Measurements from ENCODE around the gene FAM221A. TPM values are rescaled to one million over a fixed set of nuclear protein-coding genes. Genes with fewer than 3 reads are reported as not detected.
"Not testable (repeated sequence)": the region's sequence is repeated elsewhere in the genome, so short reads cannot be mapped to it uniquely, and the experiment has no call there.

FAM221A gene
- polyA plus RNA-seq (ENCODE audit: insufficient read length in 4 of 4), result 10 to 100 TPM; 11.5 to 24.8 (median 18.1) TPM

GRCh38 chr7:23679898-23680413, at the start of gene FAM221A:
TSS of gene FAM221A (plus strand) at chr7:23680199. CDS start at chr7:23680219, 20 bp downstream.
- peak in 3 of 4 donors; percentile 65 to 74 (median 73) for DNase-seq (ENCODE audit: low read depth in 4 of 4, low spot score in 2 of 4)

DNA sequence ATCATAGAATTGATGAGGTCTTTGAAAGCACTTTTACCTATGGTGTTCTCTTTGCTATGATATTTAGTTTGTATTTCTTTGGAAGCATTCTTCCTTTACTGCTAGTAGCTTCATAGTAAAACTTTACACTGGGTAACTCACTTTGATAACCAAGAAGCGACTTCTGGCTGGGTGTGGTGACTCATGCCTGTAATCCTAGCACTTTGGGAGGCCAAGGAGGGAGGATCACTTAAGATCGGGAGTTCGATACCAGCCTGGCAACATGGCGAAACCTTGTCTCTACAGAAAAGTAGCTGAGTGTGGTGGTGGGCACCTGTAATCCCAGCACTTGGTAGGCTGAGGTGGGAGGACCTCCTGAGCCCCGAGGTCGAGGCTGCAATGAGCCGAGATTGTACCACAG, 46.6 kb upstream of the FAM221A start:
- DNase-seq (ENCODE audit: low read depth in 4 of 4, low spot score in 2 of 4), result no peak

- no peak for DNase-seq (ENCODE audit: low read depth in 4 of 4, low spot score in 2 of 4)
Measured at GRCh38 chr7:23645822-23646221, 34.2 kb upstream of the FAM221A start.

DNA sequence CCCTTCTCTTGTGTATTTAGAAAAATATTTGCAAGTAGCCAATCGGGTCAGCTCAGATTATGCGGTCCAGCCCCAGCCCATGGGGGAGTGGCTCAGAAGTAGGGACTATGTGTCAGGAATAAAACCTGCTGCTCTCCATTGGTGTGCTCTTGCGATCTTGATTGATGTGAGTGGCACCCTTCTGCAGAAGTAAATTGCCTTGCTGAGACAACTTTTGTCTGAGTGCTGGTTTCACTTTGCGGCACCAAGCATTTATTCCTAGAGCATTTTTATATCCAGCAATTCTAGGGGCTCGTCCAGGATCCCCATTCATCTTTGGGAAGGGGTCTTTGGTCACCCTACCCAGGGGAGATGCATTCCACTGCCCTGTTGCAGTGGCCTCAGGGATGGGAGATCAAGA, 26.1 kb upstream of the FAM221A start:
- DNase-seq (ENCODE audit: low read depth in 4 of 4, low spot score in 2 of 4), result no peak

GRCh38 chr7:23654508-23654907, 25.5 kb upstream of the FAM221A start:
- no peak for DNase-seq (ENCODE audit: low read depth in 4 of 4, low spot score in 2 of 4)

GRCh38 chr7:23655433-23655832, 24.6 kb upstream of the FAM221A start:
- DNase-seq (ENCODE audit: low read depth in 4 of 4, low spot score in 2 of 4), result no peak

- no peak for DNase-seq (ENCODE audit: low read depth in 4 of 4, low spot score in 2 of 4)
Measured at GRCh38 chr7:23658831-23659427, 21.1 kb upstream of the FAM221A start.

DNA sequence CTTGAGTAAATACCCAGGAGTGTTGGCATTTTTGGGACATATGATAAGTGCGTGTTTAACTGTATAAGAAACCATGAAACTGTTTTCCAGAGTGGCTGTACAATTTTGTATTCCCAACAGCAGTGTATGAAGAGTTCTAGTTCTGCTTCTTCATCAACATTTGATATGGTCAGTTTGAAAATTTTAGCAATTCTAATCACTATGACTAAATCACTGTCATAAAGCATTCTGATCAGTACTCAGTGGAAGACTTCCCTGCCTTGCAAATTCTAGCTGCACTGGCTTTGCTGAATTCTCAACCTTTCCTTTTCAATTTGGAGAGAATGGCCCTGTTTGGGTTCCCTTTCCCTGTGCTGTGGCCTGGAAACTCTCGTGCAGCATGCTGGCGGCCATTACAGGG, 18.6 kb upstream of the FAM221A start:
- DNase-seq (ENCODE audit: low read depth in 4 of 4, low spot score in 2 of 4), result no peak

DNA sequence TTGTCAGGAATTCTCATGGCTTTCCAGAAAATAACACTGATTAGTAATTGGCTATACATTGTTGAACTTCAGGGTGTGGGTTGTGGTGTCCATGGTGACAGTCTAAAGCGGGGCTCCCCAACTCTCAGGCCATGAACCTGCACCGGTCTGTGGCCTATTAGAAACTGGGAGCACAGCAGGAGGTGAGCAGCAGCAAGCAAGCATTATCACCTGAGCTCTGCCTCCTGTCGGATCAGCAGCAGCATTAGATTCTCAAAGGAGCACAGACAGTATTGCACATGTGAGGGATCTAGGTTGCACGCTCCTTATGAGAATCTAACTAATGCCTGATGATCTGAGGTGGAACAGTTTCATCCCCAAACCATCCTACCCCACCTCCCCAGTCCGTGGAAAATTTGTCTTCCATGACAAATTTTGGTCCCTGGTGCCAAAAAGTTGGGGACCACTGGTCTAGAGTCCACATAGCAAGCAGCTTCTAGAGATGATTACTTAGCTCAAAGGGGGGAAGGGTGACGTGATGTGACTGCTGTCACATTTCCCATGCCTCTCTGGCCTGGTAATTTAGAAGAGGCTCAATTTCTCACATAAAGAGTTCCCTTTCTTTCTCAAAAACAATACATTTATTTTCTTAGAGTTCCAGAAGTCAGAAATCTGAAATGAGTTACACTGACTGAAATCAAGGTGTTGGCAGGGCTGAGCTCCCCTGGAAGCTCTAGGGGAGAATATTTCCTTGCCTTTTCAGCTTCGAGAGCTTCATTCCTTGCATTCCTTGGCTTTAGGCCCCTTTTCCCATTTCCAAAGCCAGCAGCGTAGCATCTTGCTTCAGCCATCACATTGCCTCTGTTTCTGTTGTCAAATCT, 17.6 kb upstream of the FAM221A start:
- no peak for DNase-seq (ENCODE audit: low read depth in 4 of 4, low spot score in 2 of 4)

DNA sequence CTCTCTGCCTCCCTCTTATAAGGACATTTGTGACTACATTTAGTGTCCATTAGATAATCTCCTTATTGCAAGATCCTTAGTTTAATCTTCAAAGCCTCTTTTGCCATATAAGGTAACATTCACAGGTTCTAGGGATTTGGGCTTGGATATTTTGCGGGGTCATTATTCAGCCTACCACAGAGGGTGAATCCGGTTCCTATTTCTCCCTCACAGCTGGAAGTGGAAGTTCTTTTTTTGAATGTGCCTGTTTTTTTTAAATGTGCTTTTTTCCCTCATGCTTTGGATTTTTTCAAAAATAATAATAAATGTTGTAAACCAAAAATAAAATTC, 17.1 kb upstream of the FAM221A start:
- DNase-seq (ENCODE audit: low read depth in 4 of 4, low spot score in 2 of 4), result no peak

DNA sequence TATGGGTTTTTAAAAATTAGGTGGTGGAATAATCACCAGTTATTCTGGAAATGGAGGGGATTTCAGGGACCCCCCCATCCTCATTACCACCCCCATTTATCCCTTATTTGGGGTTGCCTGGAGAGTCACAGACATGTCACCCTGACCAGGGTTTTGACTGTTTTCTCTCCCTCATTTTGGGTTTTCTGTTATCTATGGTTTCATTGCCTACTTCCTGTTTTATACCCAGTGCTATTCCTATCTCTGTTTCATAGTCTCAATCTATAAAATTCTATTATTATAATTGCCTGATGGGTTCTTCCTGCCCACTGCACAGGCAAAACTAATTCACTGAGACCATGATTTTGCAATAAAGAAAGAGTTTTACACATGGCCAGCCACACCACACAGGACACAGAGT, 15.9 kb upstream of the FAM221A start:
- no peak for DNase-seq (ENCODE audit: low read depth in 4 of 4, low spot score in 2 of 4)

DNA sequence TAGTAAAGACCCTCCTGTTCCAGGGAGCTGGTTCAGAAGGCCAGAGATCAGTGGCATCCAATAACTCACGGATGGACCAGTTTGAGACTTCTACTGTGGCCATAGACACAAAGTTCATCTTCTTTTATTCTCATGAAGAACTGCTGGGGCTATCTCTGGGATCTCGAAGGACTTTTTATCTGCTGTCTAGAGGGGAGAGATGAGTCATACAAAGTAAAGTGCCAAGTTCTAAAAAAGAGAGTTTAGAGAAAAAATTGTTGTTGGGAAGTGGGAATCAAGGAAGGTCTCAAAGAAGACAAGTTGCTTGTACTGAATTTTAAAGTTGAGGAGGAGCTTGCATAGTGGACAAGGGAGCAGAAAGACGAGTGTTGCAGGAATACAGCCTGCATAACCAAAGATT, 8.0 kb upstream of the FAM221A start:
- no peak for DNase-seq (ENCODE audit: low read depth in 4 of 4, low spot score in 2 of 4)

DNA sequence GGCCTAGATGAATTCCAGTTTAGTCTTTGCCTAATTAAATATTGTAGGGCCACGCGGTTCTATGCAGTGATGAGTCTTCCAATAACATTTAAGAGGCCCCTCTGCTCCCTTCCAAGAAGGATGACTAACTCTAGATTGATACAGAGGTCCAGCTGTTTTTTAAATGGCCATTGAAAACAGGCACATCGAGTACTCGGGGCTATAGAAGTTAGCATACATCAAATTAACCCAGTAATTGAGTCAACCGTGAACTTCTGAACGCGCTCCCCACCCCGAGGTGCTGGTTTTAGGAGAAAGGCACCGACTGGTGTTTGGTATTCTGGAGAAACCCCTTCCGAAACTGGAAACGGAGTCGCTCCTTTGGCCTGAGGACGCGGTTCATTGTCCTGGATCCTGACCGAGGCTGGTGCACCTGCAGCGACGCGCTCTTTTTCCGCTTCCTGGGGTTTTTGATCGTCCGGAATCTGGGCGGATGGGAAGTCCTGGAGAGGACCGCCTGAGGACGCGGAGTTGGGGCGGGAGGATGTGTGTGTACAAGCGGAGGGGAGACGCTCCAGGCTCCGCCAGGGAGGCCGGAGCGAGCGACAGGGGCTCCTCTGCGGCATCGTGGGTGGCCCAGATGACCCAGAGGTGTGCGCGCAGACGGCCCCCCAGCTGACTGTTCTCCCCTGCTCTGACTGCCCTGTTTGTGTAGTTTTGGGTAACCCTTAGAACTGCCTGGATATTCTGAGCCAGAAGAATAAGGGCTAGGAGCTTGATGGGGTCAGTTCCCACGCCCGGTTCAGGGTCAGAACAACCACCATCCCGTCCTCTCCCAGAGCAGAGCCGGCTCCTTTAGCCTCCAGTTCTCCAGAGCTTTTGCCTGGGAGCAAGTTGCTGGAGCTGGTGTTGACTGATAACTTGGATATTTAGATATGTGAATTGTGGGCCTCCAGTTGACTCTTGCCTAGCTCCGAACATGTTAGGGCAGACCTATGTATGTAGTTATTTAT, 711 bp downstream of the FAM221A start:
- DNase-seq (ENCODE audit: low read depth in 4 of 4, low spot score in 2 of 4), result peak; percentile 52 to 74 (median 57)

DNA sequence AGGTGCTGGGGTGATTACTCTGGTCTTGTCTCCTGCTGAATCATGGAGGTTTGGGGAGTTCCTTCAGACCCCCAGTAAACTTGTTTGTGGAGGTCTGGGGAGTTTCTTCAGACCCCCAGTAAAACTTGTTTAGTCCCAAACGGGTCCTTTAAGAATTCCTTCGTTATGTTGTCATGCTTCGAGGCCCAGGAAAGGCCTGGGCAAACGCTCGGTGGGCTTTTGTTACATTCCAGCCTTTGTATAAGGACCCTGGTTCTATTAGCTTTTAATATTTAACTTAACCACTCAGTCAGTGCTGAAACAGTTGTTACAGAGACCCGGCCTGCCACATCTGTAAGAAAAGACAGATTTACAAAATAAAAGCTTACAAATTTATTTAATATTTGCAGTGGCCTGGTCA, 4.0 kb downstream of the FAM221A start:
- DNase-seq (ENCODE audit: low read depth in 4 of 4, low spot score in 2 of 4), result not testable (repeated sequence)

- no peak for DNase-seq (ENCODE audit: low read depth in 4 of 4, low spot score in 2 of 4)
Measured at GRCh38 chr7:23685731-23686130, 5.7 kb downstream of the FAM221A start.

DNA sequence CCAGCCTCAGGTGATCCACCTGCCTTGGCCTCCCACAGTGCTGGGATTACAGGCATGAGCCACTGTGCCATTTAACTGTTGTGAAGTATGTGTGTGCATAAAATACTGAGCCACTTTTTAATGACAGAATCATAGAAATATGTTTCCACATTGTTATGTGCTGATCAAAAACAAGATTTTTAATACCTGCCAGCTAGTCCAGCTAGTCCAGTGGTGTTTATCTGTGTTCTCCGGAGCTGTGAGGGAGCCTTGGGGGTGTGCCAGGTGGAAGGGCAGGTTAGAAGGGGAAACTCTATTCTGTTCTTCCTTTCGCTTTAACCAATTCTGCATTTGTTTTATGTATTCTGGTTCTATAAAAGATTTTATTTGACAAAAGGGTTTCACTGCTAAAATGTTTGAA, 7.0 kb downstream of the FAM221A start:
- no peak for DNase-seq (ENCODE audit: low read depth in 4 of 4, low spot score in 2 of 4)

DNA sequence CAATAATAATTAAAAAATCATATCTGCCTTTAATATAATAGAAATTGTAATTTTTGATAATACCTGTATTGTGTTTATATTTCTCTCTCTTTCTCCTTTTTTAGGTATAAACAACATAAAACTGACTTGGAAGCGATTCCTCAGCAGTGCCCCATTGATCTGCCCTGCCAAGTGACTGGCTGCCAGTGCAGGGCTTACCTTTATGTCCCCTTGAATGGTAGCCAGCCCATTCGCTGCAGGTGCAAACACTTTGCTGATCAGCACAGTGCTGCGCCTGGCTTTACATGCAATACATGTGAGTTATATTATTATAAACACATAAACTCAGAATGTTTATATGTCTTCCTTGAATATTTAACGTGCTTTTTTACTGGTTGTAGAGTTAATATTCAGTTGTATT, 9.2 kb downstream of the FAM221A start:
- DNase-seq (ENCODE audit: low read depth in 4 of 4, low spot score in 2 of 4), result no peak

- no peak for DNase-seq (ENCODE audit: low read depth in 4 of 4, low spot score in 2 of 4)
Measured at GRCh38 chr7:23691320-23691719, 11.3 kb downstream of the FAM221A start.

- no peak for DNase-seq (ENCODE audit: low read depth in 4 of 4, low spot score in 2 of 4)
Measured at GRCh38 chr7:23693224-23693623, 13.2 kb downstream of the FAM221A start.

DNA sequence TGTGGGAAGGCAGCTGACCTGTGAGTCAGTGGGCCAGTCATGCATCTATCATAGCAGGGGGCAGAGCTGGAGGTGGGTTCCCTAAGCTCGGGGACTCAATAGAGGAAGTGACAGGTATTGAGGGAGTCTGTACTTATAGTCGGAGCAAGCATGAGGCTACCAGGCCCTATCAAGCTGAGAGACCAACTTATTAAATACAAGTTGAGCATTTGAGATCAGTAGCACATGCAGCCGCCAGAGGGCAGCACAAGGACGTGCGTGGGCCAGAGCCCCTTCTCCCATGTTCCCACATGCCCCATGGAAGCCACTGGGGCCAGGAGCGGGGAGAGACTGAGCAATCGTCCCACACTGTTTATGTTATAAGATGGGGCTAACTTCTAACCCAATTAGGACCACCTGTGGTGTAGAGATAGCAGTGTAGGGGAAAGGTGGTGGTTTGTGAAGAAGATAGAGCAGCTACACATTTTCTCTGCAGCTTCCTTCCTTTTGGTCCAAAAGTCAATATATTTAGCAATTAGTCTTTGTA, 17.0 kb downstream of the FAM221A start:
- no peak for DNase-seq (ENCODE audit: low read depth in 4 of 4, low spot score in 2 of 4)

DNA sequence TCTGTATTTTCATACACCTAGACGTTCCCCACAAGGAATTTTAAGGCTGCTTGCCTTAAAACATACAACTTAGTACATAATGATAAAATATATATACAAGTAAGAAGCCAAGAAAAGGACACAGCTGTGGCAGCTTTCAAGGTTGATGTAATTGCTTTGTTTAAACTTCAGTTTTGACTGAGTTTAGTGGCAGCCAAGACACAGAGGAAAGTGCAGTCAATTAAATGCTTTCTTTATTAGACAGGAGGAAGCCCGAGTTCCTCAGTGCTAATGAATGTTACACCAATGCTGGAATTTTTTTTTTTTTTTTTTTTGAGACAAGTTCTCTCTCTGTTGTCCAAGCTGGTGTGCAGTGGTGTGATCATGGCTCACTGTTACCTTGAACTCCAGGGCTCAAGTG, 18.8 kb downstream of the FAM221A start:
- no peak for DNase-seq (ENCODE audit: low read depth in 4 of 4, low spot score in 2 of 4)

Data from left renal cortex interstitium (tissue), 4 donors.